ENCODE results near the gene JAZF1.
A peak's percentile ranks its signal among the peaks of the same experiment; 100 is the strongest.
"Not testable (repeated sequence)": the region's sequence is repeated elsewhere in the genome, so short reads cannot be mapped to it uniquely, and the experiment has no call there.

Gene JAZF1

DNA sequence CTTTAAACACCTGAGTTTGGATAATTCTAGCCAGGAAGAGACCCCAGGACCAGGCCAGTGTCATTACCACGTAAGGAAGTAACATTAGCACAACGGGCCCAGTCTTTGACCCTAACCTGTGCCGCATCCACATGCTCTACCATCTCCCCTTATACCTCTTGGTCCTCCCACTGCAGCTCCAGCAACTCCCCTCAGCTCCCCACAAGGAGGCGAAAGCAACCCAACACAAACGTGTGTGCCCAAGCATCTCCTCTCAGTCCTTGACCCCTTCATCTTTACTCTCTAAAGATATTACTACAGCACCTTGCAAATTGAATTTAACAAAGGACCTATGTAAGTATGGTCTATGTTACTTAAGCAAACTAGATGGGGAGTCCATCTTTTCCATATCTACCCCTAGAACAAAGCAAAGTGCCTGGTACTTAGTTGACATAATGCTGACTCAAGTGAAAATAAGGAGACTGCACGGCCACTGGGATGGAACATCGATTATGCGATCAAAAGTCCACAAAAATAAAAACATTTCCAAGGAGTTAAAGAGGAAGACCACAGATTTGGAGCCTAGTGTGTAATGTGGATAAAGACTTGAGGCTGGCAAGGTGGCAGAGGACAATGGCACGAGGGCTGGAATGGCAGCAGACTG lies 147.7 kb downstream of the JAZF1 start:
- no peak for DNase-seq

DNA sequence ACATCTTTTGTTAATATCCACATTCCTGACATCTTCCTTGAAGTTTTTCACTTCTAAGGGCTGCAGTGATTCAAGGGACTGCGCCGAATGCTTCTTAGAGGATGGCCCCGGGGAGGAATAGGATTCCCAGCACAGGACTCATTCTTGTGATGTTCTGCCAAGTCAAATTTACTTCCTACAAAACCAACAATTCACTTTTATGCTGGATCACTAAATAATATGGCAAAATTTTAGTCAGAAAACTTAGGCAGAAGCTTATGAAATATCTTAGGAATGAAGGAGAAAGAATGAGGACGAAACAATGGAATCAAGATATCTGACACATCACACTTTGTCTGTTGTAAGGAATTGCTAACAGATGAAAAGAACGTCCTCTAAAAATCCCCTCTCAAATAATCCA lies 151.5 kb downstream of the JAZF1 start:
- no peak for DNase-seq

DNA sequence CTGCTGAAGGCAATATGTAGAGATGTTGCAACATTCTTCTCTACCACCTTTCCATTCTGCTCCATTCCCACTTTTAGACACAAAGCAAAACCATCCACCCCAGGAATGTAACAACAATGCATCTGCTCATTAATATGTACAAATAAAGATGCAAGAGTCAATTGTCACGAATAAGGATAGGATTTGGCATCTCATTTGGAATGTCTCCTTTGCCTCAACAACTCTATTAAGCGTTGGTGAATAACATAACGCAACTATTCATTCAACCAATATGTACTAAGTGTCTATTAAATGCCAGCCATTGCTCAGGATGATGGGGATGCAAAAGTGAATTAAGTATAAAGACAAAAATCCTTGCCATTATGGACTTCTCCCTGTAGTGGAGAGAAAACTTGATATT lies 152.1 kb downstream of the JAZF1 start:
- no peak for DNase-seq

DNA sequence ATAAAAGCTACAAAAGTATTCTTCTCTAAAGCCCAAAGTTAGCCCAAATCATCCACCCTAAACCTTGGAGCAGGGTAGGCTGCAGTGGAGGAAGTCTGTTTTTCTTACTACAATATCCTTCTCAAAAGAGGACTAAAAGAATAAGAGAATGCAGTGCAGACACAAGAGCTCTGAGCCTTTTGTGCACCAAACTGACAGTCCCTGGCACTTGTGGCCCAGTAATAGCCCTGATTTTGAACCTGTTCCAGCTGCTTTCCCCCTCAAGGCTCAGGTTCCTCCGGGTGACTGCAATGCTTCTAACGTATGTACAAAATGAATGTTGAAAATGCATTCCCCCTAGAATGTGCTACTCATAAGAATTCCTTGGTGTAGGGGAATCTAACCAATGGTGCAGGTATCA lies 154.4 kb downstream of the JAZF1 start:
- no peak for DNase-seq

DNA sequence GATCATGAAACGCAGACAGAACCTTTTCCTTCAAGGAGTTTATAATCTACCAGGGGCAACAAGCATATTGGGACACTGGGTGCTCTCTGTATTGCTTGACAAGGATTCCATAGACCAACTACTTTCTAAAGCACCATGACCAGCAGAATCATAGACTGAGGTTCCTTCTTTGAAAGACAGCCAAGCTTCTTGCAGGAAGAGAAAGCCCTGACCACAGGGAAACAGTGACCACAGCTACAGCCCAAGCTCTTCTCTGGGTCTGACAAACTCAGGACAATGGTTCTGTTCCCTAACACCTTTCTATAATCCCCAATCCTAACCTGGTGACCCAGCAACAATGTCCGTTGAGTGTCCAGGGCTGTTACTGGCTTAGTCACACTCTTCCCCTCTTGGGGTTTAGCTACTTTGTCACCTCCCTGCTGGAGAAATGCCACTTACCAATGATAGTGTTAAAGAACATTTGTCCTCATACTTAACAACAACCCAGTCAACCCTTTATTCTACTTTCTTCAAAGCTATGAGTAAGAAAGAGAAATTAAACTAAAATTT lies 155.7 kb downstream of the JAZF1 start:
- no peak for DNase-seq

DNA sequence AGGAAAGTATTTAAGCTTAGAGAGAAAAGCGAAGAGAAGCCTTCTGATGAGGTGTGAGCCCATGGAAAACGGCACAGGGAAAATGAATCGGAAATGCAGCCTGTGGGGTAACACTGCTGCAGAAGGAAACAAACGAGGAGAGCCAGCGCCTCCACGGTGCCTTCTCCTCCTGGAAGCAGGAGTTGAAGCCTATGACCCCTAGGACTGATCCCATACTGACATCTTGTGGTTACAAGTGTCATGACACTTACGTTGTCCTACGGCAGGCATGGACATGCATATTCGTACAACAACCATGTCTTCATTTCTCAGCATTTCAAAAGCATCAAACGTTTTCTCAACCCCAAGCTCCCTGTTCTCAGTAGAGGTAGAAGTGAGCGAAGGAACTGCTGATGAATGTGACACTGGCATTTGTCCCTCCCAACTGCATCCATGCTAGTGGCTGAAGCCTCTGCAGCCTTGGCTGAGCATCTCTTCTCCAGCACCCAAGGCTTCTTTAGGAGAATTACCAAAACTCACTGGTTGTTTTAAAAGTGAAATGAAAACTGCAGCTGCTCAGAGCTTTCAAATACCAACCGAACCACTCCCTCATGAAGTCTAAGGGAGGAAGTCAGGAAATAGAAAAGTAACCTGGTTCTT lies 160.2 kb downstream of the JAZF1 start:
- peak; percentile 73 for DNase-seq

DNA sequence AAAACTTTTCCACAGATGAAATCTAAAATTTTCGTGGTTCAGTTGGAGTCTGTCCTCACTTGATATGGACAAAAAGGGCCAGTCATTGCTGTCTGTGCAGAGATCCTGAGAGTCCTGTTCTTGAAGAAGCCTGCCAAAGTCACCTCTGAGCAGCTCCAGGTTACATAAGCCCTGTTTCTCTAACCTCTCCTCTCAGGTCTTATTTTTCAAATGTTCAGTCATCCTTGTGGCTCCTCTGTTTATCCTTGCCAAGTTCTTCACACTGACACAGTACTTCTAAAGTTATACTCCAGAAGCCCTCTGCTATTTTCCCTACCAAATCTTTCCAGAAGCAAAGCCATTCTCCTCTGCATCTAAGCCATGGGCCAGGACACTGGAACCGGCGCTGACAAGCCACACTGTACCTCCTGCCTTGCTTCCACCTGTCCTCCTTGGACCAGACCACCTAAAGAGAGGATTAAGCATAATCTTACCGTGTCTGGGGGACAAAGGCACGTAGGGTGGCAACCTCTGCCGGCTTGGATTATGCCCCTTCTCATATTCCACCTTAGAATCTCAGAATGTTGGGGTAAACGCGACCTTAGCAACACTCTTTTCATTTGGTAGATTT lies 161.6 kb downstream of the JAZF1 start:
- no peak for DNase-seq

DNA sequence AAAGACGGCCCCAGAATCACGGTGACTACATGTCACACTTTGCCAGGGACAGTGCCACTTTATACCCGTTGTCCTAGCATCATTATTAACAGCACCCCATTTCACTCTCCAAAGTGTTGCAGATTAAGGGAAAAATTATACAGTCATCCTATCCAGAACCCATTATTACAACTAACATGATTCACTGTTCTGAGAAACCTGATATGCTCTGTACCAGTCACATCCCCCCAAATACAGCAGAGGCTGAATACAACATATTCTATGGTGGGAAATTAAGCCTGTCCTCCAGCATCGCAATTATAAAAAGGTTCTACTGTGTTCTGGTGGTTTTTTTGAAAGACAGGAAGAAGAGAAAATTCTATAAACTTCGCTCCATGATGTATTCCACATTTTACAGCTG lies 162.1 kb downstream of the JAZF1 start:
- DNase-seq = no peak

DNA sequence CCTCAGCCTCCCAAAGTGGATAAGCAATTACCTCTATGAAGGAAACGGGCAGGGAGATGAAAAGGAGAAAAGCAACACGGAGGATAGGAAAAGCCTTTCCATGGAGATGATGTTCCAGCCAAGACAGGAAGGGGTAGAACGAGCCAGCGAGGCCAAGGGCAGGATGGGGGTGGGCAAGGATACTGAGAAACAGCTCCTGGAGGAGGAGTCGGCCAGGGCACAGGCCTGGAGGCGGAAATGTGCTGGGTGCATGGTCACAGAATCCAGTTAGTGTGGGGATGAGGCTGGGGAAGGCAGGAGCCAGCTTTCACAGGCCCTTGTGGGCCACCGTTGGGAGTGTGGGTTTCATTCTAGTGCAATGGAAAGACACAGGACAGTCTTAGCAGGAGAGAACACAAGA lies 162.6 kb downstream of the JAZF1 start:
- no peak for DNase-seq

DNA sequence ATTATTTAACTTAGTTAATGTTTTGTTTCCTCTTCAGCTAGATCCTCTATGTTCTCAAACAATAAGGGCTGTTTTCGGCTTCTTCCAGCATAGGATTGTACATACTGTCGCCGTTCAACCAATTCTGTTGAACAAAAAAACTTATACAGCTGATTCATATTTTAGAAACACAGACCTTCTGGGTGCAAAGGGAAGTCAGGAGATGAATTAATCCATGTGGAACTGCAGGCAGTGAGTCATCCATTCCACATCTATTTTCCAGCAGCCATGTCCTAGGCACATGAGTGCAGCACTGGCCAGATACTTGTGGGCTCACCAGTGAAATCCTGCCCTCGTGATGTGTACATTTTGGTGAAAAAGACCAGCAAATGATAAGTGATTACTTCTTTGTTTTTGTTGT lies 163.2 kb downstream of the JAZF1 start:
- DNase-seq = no peak

DNA sequence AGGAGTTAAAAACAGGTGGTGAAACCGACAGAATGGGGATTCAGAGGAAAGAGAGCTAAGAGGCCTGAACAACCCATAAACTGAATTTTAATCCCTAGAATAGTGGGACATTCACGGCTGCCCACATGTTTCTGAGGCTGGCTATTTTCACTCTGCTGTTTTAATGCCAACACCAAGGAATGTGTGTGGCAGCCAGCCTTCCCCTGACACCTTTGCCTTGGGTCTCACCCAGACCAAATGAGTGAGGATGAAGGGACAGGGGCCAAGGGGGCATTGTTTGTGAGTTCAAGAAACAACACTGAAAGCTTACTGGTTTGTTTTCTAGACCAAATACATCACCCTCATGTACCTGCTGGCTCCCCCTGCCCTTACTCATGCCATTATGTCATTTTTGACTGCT lies 164.3 kb downstream of the JAZF1 start:
- DNase-seq = no peak

DNA sequence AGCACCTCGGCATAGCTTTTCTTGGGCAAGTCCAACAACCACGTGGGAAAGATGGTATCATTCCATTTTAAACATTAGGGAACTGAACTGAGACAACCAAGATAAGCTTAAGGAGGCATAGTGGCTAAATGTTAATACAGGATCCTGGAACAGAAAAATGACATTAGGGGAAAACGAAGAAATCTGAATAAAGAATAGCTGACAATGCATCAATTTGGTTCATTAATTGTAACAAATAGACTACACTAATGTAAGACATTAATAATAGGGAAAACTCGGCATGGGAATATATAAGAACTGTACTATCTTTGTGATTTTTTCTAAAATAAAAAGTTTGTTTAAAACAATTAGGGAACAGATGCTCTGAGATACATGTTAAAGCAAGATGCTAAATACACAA lies 165.4 kb downstream of the JAZF1 start:
- DNase-seq = no peak

DNA sequence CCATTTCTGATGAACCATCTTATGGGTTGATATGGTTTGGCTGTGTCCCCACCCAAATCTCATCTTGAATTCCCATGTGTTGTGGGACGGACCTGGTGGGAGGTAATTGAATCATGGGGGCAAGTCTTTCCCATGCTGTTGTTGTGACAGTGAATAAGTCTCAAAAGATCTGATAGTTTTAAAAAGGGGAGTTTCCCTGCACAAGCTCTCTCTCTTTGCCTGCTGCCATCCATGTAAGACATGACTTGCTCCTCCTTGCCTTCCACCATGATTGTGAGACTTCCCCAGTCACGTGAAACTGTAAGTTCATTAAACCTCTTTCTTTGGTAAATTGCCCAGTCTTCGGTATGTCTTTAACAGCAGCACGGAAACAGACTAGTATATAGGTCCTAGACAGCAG lies 166.3 kb downstream of the JAZF1 start:
- not testable (repeated sequence) for DNase-seq

DNA sequence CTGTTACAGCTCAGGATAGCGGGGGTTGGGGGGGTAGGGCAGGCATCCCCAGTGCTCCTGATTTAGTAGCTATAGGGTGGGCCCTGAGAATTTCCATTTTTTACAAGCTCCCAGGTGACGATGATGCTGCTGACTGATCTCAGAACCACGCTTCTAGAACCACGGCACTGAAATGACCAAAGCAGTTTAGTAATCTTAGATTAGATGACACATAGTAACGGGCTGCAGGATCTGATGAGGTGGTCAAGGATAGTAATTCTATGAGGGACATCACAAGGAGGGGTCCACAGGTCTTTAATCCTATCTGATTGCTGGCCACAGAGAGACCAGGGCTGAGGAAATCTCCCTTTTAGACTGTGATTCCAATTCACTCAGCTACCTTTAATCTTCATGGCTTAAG lies 167.2 kb downstream of the JAZF1 start:
- peak; percentile 20 for DNase-seq

DNA sequence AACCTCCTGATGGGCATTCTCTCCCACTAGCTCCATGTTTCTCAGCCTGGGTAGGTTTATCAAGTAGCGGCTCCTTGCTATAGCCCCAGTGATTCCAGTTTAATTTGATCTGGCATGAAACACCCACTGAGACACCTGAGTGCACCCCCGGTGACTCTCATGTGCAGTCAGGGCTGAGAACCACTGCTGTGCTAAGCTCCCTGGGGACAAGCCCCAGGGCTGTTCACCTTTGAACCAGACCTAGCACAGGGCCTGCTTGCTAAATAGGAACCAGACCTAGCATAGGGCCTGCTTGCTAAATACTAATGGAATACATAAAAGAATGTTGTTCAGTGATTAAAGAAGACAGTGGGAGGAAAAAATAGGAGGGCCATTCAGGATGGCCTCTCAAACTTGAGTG lies 167.6 kb downstream of the JAZF1 start:
- no peak for DNase-seq

DNA sequence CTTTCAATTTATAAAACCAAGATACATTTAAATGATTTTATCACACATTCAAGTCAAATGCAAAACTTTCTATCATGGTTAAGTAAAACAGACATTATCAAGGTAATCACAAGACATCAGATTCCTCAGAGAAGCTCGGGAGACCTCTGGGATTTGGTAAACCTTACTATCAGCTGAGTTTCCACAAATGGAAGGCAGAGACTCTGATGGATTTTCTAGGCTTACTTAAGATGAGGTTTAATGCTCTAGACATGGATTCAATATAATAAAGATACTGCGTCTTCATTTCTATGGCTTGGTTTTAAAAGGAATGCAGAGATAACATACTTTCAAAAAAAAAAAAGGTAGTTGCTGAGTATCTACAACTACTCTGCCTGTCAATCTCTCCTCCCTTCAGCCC lies 171.7 kb downstream of the JAZF1 start:
- DNase-seq = no peak

DNA sequence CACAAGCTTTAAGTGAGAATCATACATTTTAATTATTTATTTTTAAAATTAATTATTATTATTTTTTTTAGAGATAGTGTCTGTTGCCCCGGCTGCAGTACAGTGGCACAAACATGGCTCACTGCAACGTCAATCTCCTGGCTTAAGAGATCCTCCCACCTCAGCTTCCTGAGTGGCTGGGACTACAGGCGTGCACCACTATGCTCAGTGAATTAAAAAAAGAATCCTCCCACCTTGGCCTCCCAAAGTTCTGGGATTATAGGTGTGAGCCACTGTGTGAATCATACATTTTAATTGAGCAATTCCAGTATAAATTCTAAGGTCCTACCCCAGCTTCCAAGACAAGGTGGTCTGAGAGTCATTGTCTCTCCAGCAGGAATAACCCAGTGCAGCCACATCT lies 172.4 kb downstream of the JAZF1 start:
- no peak for DNase-seq

DNA sequence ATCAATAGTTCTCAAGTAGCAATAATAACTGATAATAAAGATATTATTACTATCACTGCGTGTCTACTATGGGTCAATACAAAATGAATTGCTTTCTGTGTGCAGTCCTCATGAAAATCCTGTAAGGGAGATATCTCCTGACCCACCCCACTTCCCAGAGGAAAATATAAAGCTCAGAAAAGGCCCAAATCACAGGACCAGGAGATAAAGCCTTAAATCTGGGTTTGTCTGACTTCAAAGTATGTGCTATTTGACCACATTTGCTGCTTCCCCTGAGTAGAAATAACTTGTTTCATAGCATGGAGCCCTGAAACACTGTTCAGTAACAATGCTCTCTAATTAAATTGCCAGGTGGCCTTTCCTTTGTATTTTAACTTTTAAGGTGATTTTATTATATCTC lies 174.1 kb downstream of the JAZF1 start:
- no peak for DNase-seq

DNA sequence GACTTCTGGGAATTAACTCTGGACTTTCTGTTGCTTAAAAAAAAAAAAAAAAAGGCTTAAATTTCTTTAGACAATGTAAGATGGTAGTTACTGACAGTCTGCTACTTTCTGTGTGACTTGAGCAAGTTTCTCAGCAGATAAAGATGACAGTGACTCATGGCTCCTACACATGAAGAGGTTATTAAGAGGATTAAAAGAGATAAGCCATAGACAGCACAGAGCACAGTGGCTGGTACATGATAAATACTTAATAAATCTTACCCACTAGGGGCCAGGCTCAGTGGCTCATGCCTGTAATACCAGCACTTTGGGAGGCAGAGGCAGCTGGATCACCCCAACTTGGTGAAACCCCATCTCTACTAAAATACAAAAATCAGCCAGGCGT lies 174.8 kb downstream of the JAZF1 start:
- no peak for DNase-seq

DNA sequence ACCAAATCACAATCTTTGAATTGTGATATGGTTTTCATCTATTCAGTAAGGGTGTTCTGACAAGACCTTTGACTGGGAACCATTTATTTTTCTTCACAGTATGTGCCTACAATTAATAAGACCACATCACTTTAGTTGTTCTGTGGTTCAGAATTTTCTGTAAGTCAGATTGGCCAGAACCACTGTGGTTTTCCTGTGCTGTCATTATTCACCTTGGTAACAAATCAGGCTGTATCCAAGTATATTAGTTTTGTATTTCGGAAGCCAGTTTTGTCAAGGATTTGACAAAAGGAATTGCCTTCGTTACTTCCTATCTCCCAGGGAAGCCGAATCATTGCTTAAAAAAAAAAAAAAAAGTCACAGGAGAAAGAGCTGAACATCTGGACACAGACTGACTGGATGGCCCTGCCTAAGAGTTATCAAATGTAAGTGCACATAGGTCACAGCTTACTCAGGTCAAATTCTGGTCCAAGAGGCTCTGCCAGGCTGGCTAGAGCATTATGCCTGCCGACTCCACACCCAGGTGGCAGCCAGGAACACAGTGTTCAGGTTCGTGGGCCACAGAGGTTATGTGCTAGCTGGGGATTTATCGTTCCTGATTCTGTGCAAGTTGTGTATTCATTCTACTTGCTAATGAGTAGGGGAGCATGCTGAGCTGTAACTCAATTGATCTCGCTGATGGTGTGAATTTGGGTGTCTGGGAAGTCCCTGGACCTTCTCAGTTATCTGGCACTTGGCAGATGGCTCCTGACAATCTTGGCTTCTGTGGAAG lies 175.3 kb downstream of the JAZF1 start:
- DNase-seq = no peak

DNA sequence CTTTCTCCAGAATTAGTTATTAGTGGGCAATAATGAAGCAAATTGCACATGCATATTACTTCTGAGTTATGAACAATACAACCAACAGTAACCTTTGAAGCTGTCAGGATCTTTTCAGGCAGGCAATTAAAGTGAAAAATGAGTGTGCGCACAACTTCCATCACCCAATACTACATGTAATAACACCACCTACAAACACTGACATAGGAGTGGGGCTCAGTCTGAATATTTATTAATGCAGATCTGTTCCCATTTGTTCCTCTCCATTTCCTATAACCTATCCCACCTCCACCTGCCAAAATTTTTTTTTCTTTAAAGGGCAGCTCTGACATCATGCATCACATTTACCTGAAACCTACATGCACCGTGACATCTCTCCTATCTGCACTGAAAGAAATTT lies 177.2 kb downstream of the JAZF1 start:
- no peak for DNase-seq

DNA sequence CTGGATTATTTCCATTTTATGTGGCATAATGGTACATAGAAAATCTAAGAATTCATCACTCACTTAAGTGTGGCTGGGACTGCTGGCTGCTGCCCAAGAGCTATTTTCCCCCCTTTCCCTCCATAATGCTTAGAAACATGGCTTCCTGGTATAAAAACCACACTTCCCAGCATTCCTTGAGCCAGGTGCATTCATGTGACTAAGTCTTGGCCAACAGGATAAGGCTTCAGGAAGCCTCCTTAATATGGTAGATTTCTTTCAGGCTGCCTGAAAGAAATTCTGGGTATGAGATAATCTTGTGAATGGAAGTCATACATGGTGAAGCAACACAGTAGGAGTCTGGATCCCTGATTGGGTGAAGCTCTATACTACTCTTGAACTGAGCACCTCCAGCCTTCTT lies 178.0 kb downstream of the JAZF1 start:
- DNase-seq = no peak

DNA sequence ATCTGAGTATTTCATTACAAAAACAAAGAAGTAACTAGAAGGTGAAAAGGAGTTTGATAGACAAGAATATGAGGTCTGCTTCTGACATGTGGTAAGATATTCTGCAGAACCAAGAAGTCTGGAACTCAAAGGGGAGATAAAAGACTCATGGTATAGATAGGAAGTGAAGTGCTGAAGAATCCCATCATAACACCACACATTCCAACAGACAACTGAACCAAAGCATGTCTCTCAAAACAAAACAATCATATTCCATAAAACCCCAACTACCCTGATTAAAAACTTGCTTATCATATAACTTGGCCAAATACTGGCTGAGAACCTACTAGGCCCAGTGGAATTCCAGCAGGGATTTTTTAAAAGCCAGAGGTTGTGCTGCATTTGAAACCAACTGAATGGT lies 178.7 kb downstream of the JAZF1 start:
- no peak for DNase-seq

DNA sequence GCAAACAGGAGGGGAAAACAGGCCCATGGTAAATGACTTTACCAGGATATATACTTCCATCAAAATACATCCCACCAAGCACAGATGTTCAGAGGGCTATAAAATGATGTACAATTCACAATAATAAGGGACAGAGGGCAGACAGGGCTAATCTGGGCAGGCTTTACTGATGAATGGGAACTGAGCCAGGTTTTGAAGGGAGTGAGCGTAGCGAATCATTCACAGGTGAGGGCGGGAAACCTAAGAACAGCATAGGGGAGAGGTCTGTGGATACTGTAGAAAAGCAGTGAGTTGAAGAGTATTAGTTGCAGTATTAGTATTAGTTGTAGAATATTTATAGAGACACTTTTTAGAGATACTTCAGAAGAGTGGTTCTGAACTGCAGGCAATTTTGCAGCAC lies 180.8 kb downstream of the JAZF1 start:
- no peak for DNase-seq
